ENCODE data around the gene EFCAB12.
"Not testable (repeated sequence)": the region's sequence is repeated elsewhere in the genome, so short reads cannot be mapped to it uniquely, and the experiment has no call there.

EFCAB12 gene

GRCh38 chr3:129418041-129418973 lies 10.1 kb downstream of the EFCAB12 start:
- no peak for DNase-seq

GRCh38 chr3:129417326-129417725 lies 11.1 kb downstream of the EFCAB12 start:
- DNase-seq: no peak

- no peak for DNase-seq
Measured at GRCh38 chr3:129416415-129416814, 12.0 kb downstream of the EFCAB12 start.

- no peak for DNase-seq
Measured at GRCh38 chr3:129415830-129416229, 12.6 kb downstream of the EFCAB12 start.

GRCh38 chr3:129415378-129415777 lies 13.1 kb downstream of the EFCAB12 start:
- no peak for DNase-seq

- no peak for DNase-seq
Measured at GRCh38 chr3:129413687-129414506, 14.5 kb downstream of the EFCAB12 start.

- DNase-seq: not testable (repeated sequence)
Measured at GRCh38 chr3:129413238-129413637, 15.2 kb downstream of the EFCAB12 start.

- DNase-seq: no peak
Measured at GRCh38 chr3:129412542-129413198, 15.8 kb downstream of the EFCAB12 start.

GRCh38 chr3:129410971-129411370 lies 17.5 kb downstream of the EFCAB12 start:
- DNase-seq: no peak

- no peak for DNase-seq
Measured at GRCh38 chr3:129409541-129409940, 18.9 kb downstream of the EFCAB12 start.

- no peak for DNase-seq
Measured at GRCh38 chr3:129404610-129405009, 23.8 kb downstream of the EFCAB12 start.

GRCh38 chr3:129404130-129404529 lies 24.3 kb downstream of the EFCAB12 start:
- DNase-seq: no peak

GRCh38 chr3:129403450-129403849 lies 25.0 kb downstream of the EFCAB12 start:
- DNase-seq: no peak

- no peak for DNase-seq
Measured at GRCh38 chr3:129402616-129403015, 25.8 kb downstream of the EFCAB12 start.

- no peak for DNase-seq
Measured at GRCh38 chr3:129402210-129402609, 26.2 kb downstream of the EFCAB12 start.

GRCh38 chr3:129399895-129400357 lies 28.5 kb downstream of the EFCAB12 start:
- peak; percentile 12 for DNase-seq

GRCh38 chr3:129399145-129399894 lies 29.1 kb downstream of the EFCAB12 start:
- DNase-seq: peak; percentile 96

- peak; percentile 29 for DNase-seq
Measured at GRCh38 chr3:129398803-129399144, 29.7 kb downstream of the EFCAB12 start.

GRCh38 chr3:129393760-129394564 lies 34.5 kb downstream of the EFCAB12 start:
- not testable (repeated sequence) for DNase-seq

- no peak for DNase-seq
Measured at GRCh38 chr3:129393271-129393670, 35.2 kb downstream of the EFCAB12 start.

- DNase-seq: not testable (repeated sequence)
Measured at GRCh38 chr3:129392106-129392887, 36.1 kb downstream of the EFCAB12 start.

All from inflammatory macrophage treated with lipopolysaccharide for 4 hours (primary cell).